ENCODE data around the gene SLIT3.

The SLIT3 gene

DNA sequence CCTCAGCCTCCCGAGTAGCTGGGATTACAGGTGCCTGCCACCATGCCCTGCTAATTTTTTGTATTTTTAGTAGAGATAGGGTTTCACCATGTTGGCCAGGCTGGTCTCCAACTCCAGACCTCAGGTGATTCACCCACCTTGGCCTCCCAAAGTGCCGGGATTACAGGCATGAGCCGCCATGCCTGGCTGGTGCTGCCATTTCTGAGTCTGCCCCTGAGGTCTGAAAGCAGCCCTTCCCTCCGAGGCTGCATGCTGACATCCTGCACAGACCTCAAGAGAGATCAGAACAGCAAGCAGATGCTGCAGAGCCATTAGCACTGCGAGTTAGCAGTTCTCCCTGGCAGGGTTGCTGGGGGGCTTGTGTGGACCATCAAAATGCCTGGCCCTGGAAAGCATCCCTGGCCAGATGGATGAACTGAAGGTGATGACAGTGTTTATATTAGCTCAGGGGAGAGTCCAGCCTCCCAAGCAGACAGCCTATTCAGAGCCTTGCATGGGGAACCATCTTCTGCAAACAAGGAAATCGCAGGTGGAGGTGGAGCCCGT lies 545.3 kb downstream of the SLIT3 start:
- no peak for FAIRE-seq

DNA sequence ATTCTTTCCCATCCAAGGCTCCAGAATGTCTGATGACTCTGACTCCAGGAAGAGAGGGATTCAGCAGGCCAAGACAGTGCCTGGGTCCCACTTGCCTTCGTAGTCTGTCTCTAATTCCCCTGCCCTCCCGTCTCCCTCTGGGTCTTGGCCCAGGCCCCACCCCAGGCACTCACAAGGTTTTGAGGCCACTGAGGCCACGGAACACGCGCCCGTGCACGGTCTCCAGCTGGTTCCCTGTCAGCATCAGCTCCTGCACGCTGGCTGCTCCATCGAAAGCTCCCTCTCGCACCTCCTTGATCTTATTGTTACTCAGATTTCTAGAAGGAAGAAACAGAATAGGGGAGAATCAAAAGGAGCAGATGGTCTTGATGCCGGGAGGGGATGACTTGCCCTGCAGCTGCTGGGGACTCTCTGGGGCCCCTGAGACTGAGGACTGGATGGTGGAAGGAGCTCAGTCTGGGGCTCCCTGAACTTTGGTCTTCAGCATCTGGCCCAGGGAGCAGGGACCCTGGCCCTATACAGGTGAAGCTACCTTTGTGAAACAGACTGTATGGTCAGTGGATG lies 547.2 kb downstream of the SLIT3 start:
- TF ChIP-seq, protein P1, sequence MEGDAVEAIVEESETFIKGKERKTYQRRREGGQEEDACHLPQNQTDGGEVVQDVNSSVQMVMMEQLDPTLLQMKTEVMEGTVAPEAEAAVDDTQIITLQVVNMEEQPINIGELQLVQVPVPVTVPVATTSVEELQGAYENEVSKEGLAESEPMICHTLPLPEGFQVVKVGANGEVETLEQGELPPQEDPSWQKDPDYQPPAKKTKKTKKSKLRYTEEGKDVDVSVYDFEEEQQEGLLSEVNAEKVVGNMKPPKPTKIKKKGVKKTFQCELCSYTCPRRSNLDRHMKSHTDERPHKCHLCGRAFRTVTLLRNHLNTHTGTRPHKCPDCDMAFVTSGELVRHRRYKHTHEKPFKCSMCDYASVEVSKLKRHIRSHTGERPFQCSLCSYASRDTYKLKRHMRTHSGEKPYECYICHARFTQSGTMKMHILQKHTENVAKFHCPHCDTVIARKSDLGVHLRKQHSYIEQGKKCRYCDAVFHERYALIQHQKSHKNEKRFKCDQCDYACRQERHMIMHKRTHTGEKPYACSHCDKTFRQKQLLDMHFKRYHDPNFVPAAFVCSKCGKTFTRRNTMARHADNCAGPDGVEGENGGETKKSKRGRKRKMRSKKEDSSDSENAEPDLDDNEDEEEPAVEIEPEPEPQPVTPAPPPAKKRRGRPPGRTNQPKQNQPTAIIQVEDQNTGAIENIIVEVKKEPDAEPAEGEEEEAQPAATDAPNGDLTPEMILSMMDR (IDR thresholded peaks at IDR 0.05; ENCODE audit: insufficient read depth, missing control alignments) = no peak
- DNase-seq (ENCODE audit: insufficient read length, low spot score) (no peak), FAIRE-seq (no peak)

More for the DNA sequence above, 545.3 kb downstream of the SLIT3 start:
- DNase-seq (ENCODE audit: insufficient read length, low spot score) = no peak
- TF ChIP-seq, protein P1 (IDR thresholded peaks at IDR 0.05; ENCODE audit: insufficient read depth, missing control alignments) = no peak

DNA sequence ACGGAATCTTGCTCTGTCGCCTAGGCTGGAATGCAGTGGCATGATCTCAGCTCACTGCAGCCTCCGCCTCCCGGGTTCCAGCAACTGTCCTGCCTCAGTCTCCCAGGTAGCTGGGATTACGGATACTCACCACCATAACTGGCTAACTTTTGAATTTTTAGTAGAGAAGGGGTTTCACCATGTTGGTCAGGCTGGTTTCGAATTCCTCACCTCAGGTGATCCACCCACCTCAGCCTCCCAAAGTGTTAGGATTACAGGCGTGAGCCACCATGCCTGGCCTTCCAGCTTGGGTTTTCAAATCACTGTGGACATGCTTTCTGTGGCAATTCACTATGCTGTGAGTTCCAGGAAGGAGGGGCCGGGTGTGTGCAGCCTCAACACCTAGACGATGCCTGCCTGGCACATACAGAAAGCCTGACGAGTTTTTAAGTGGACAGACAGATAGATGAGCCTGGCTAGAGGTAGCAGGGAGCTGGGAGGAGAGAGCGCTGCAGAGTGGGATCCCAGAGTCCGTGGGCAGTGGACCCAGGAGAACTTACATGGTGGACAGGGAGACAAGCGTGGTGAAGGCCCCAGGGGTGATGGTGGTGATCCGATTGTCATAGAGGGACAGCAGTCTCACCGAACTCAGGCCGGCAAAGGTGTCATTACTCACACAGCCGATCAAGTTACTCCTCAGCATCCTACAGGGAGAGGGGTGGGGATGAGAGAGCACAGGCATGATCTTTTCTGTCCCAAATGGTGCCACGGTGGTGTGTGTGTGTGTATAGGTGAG lies 548.3 kb downstream of the SLIT3 start:
- TF ChIP-seq, protein P1 (IDR thresholded peaks at IDR 0.05; ENCODE audit: insufficient read depth, missing control alignments) = no peak
- FAIRE-seq (no peak), DNase-seq (ENCODE audit: insufficient read length, low spot score) (no peak)

DNA sequence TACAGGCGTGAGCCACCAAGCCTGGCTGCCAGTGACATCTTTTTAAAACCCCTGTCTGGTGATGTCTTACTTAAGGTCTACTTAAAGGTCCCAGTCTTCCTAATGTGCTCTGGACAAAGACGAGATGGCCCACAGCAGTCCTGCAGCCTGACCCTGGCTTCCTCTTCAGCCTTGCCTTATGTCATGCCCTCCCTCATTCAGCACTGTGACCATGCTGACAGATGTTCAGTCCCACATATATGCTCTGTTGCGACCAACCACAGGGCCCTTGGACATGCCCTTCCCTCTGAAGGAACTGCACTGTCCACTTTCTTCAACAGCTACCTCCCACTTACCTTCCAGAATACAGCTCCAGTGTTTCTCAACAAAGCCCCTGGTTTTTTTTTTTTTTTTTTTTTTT lies 548.9 kb downstream of the SLIT3 start:
- DNase-seq (ENCODE audit: insufficient read length, low spot score) = no peak
- TF ChIP-seq, protein P1 (IDR thresholded peaks at IDR 0.05; ENCODE audit: insufficient read depth, missing control alignments) = no peak
- FAIRE-seq = no peak

DNA sequence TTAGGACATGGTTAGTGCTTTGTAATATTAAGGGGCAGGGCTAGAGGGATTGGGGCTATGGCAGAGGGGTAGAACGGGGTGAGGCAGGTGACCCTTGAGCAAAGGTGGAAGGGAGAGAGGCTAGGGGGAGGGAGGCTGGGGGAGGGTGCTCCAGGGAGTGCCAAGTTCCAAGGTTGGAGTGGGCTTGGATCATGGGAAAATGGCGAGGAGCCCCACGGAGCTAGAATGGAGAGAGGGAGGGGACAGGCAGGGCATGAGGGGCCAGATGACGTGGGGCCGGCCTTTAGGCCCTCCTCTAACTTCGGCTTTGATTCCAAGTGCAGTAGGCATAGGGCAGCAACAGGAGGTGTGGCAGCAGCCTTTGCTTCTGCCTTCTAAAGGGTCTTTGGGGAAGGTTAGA lies 550.0 kb downstream of the SLIT3 start:
- FAIRE-seq (no peak), DNase-seq (ENCODE audit: insufficient read length, low spot score) (no peak)
- TF ChIP-seq, protein P1 (IDR thresholded peaks at IDR 0.05; ENCODE audit: insufficient read depth, missing control alignments) = no peak

DNA sequence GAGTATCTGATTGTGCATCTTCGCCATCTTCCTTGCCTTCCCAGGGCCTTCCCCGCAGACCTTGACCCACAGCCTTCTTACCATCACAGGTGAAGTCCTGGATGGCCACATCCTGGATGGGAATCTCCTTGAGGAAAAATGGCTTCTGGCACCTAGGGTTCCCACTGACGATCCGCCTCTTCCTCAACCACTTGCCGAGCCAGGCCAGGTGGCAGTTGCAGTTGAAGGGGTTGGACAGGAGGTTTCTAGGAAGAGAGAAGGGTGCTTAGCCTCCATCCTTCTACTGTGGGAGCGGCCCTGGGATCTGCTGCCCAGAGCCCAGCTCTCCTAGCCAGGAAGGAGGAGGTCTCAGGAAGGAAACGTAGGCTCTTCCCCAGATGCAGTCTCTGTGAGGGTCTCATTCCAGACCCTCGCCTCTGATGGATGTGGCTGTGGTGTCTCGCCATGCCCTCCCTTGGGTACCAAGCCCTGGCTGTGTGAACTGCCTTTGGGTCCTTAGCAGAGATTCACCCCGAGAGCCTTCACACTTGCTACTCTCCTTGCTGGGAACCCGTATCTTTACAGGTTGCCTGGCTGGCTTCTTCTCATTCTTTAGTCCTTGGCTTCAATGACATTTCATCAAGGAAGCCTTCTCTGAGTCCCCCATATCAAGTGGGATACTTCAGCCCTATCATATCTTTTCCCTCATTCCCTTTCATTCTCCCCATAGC lies 551.4 kb downstream of the SLIT3 start:
- FAIRE-seq (no peak), DNase-seq (ENCODE audit: insufficient read length, low spot score) (no peak)
- TF ChIP-seq, protein P1 (IDR thresholded peaks at IDR 0.05; ENCODE audit: insufficient read depth, missing control alignments) = no peak

Measured in D721Med (cell line).